ENCODE measurements around the gene HLA-B. TPM values are rescaled to one million over a fixed set of nuclear protein-coding genes. Genes with fewer than 3 reads are reported as not detected.

Gene HLA-B
- total RNA-seq = 113 and 123 TPM in 2 replicates

GRCh38 chr6:31356946-31357466, at the start of gene HLA-B:
TSS of gene HLA-B (minus strand) at chr6:31357179. CDS start at chr6:31357158, 21 bp downstream.

DNA sequence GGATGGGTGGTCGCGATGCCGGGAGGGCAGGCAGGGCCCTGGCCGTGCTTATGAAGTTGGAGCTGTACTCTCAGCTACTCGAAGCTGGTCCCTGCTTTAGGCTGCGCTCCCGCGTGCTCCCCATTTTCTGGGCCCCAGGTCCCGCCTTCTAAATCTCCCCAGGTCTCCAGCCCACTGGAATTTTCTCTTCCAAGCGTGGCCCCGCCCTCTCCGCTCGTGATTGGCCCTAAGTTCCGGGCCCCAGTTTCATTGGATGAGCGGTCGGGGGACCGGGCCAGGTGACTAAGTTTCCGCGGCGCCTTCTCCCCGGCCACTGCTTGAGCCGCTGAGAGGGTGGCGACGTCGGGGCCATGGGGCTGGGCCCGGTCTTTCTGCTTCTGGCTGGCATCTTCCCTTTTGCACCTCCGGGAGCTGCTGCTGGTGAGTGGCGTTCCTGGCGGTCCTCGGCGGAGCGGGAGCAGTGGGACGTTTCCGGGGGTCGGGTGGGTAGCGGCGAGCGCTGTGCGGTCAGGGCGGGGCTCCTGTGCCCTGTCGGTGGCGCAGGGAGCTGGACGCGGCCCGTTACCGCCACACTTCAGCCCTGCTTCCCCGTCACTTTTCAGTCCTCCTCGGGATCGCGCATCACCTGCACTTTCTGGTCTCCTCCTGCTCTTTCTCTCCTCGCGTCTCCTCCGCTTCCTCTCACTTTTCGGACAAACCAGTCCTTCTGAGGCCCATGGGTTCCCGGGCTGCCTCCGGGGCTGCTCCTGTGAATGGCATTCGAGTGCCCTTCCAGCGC, 46.5 kb upstream of the HLA-B start, which contains the start of gene MICA:
TSS of gene MICA (plus strand) at position 313 of the 778 bp plus-strand sequence. CDS start at position 351, 38 bp downstream.

Other genes with a start within 250 kb of the HLA-B start
- gene C6orf15, start 244.6 kb downstream of the HLA-B start, total RNA-seq = not detected in 2 replicates
- 1.7 and 2.1 TPM in 2 replicates for gene PSORS1C1, start 242.4 kb downstream of the HLA-B start, total RNA-seq
- gene CDSN, start 236.7 kb downstream of the HLA-B start, total RNA-seq = under 0.01 TPM in 1 of 2 replicates, not detected in the other
- gene PSORS1C2, start 218.1 kb downstream of the HLA-B start, total RNA-seq = not detected in 2 replicates
- 13.1 and 14.1 TPM in 2 replicates for gene CCHCR1, start 199.4 kb downstream of the HLA-B start, total RNA-seq
- gene TCF19, start 198.6 kb downstream of the HLA-B start, total RNA-seq = 1.8 and 2.0 TPM in 2 replicates
- 0.09 and 0.14 TPM in 2 replicates for gene POU5F1, start 186.5 kb downstream of the HLA-B start, total RNA-seq
- gene HLA-C, start 85.1 kb downstream of the HLA-B start, total RNA-seq = 56.9 and 219 TPM in 2 replicates
- gene MICA, start 46.4 kb upstream of the HLA-B start, total RNA-seq = 76.7 and 80.9 TPM in 2 replicates
- gene MICB, start 141.0 kb upstream of the HLA-B start, total RNA-seq = 8.2 and 8.4 TPM in 2 replicates
- not detected in 2 replicates for gene MCCD1, start 171.8 kb upstream of the HLA-B start, total RNA-seq
- 317 and 461 TPM in 2 replicates for gene DDX39B, start 184.8 kb upstream of the HLA-B start, total RNA-seq
- 4.8 and 5.0 TPM in 2 replicates for gene ATP6V1G2, start 189.4 kb upstream of the HLA-B start, total RNA-seq
- 27.3 and 31.5 TPM in 2 replicates for gene NFKBIL1, start 190.4 kb upstream of the HLA-B start, total RNA-seq
- gene LTA, start 215.1 kb upstream of the HLA-B start, total RNA-seq = not detected in 2 replicates
- not detected in 2 replicates for gene TNF, start 218.4 kb upstream of the HLA-B start, total RNA-seq
- not detected in 2 replicates for gene LTB, start 225.2 kb upstream of the HLA-B start, total RNA-seq
- not detected in 2 replicates for gene LST1, start 229.1 kb upstream of the HLA-B start, total RNA-seq
- gene NCR3, start 235.8 kb upstream of the HLA-B start, total RNA-seq = not detected in 2 replicates

All from smooth muscle cell of bladder (primary cell).